PC-3 (cell line): ENCODE measurements around the gene FARS2. TPM values are rescaled to one million over a fixed set of nuclear protein-coding genes. Genes with fewer than 3 reads are reported as not detected.
"Not testable (repeated sequence)": the region's sequence is repeated elsewhere in the genome, so short reads cannot be mapped to it uniquely, and the experiment has no call there.

Experiments used
- ATAC-seq: fragments of 200-7000 bp; cut with Tn5 transposase; 2 replicates; pipeline ENCODE4 v1.9.1; 2020; ENCODE audit warnings: mild to moderate bottlenecking, moderate library complexity
- BruUV-seq: library from RNA; stranded (reverse); fragments of 400-500 nt; replicated peaks from 2 replicates; lab custom pipeline; 2021; lab: Mats Ljungman, UMichigan
- CTCF ChIA-PET: fragments of 300-600 bp; sonication (Branson Sonifier 250); formaldehyde crosslinking; loops from one replicate; lab custom pipeline; 2022; ENCODE audit warnings: antibody characterized with exemption; lab: Charles Lee
- POLR2A ChIA-PET: fragments of 300-600 bp; sonication (Branson Sonifier 250); formaldehyde crosslinking; loops from one replicate; lab custom pipeline; 2022; ENCODE audit warnings: antibody characterized with exemption; ENCODE audit not compliant: unreplicated experiment; lab: Charles Lee
- DNase-seq: peaks from one replicate; pipeline ENCODE4 v3.0.0-alpha.2; 2015
- H2AFZ ChIP-seq: fragments of 300-600 bp; sonication (generic); 2 replicates; pipeline ENCODE4 v1.6.0; 2016; ENCODE audit warnings: antibody characterized with exemption, low read length
- H3F3A ChIP-seq: fragments of 300-600 bp; sonication (generic); one replicate; pipeline ENCODE4 v1.6.0; 2017; ENCODE audit warnings: antibody characterized with exemption, low read length, control low read depth, mild to moderate bottlenecking; ENCODE audit not compliant: unreplicated experiment
- H3K27ac ChIP-seq: fragments of 300-600 bp; sonication (generic); 2 replicates; pipeline ENCODE4 v1.5.1; 2016; ENCODE audit warnings: mild to moderate bottlenecking, low read length
- H3K27me3 ChIP-seq: fragments of 300-600 bp; sonication (generic); 2 replicates; pipeline ENCODE4 v1.6.1; 2016; ENCODE audit warnings: low read length, mixed read lengths
- H3K36me3 ChIP-seq: fragments of 300-600 bp; sonication (generic); 2 replicates; pipeline ENCODE4 v1.6.1; 2016; ENCODE audit warnings: low read depth, mixed run types, low read length, mixed read lengths
- H3K4me1 ChIP-seq: fragments of 300-600 bp; sonication (generic); 2 replicates; pipeline ENCODE4 v1.5.1; 2016; ENCODE audit warnings: low read length; ENCODE audit not compliant: insufficient read depth
- H3K4me2 ChIP-seq: fragments of 300-600 bp; sonication (generic); 2 replicates; pipeline ENCODE4 v1.6.0; 2016; ENCODE audit warnings: low read length
- H3K4me3 ChIP-seq: fragments of 300-600 bp; sonication (generic); 2 replicates; pipeline ENCODE4 v1.5.1; 2016; ENCODE audit warnings: mild to moderate bottlenecking, low read length, mixed read lengths
- H3K79me2 ChIP-seq: fragments of 300-600 bp; sonication (generic); 2 replicates; pipeline ENCODE4 v1.6.1; 2017; ENCODE audit warnings: low read length, mixed read lengths
- H3K9ac ChIP-seq: fragments of 300-600 bp; sonication (generic); 2 replicates; pipeline ENCODE4 v1.6.0; 2016; ENCODE audit warnings: mild to moderate bottlenecking, low read length
- H3K9me2 ChIP-seq: fragments of 300-600 bp; sonication (generic); replicated peaks from 2 replicates; pipeline ENCODE4 v1.6.1; 2016; ENCODE audit warnings: mixed run types, low read length, mixed read lengths
- H3K9me3 ChIP-seq: fragments of 300-600 bp; sonication (generic); 2 replicates; pipeline ENCODE4 v1.6.1; 2016; ENCODE audit warnings: low read length, mixed read lengths
- H4K20me1 ChIP-seq: fragments of 300-600 bp; sonication (generic); 2 replicates; pipeline ENCODE4 v1.6.1; 2016; ENCODE audit warnings: low read length, mixed read lengths
- EZH2 ChIP-seq: fragments of 300-600 bp; sonication (generic); IDR thresholded peaks from one replicate; pipeline ENCODE4 v1.6.1; 2017; ENCODE audit warnings: antibody characterized with exemption, mild to moderate bottlenecking, low read length; ENCODE audit not compliant: unreplicated experiment
- EZH2phosphoT487 ChIP-seq: fragments of 300-600 bp; sonication (generic); IDR thresholded peaks from 2 replicates; pipeline ENCODE4 v1.6.1; 2018; ENCODE audit warnings: mild to moderate bottlenecking, antibody characterized with exemption, low read length, borderline replicate concordance
- intact Hi-C: fragments of 100-400 bp; cut with micrococcal nuclease; formaldehyde crosslinking; loops from 2 replicates; pipeline ENCODE4 v1.9.0; 2023
- total RNA-seq: library from RNA; depleted of rRNA; stranded (reverse); fragments of >200 nt; gene quantifications from 2 replicates; pipeline ENCODE4 v1.2.3, GENCODE V29; 2014
- TF ChIP-seq, protein P1 (sequence below): fragments of 300-600 bp; sonication (generic); conservative IDR thresholded peaks from 2 replicates; pipeline ENCODE4 v1.5.1; 2017; ENCODE audit warnings: antibody characterized with exemption, low read depth, mild to moderate bottlenecking, low read length

The FARS2 gene
- total RNA-seq, 1 experiment from 2014 or later, result 23.0 TPM

DNA sequence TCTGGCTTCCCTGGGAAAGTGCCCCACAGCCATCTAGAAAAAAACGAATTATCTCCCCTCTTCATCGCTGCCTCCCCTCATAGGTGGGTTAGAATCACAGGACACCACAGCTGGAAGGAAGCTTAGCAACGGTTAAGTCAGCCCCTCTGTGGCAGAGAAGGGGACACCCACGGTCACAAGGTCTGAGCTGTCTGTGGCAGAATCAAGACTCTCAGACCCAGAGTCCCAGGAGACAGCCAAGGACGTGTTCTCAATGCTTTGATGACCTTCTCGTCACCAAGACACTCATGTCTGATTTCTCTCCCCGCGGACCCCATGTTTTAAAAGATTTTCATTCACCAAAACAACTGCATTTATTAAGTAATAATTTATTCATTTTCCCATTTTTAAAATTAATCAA is 523.9 kb downstream of the FARS2 start:
- Histone ChIP-seq H3F3A (no peaks in the 10 kb centered on the region), H3K27me3 (no peaks in the 10 kb centered on the region), H3K9me3 (no peaks in the 10 kb centered on the region), H3K36me3 (no peaks in the 10 kb centered on the region), H3K9ac (no peak overlapping the region), H2AFZ (no peak overlapping the region), H3K79me2 (no peaks in the 10 kb centered on the region), H4K20me1 (no peaks in the 10 kb centered on the region), H3K9me2 (no peaks in the 10 kb centered on the region), H3K4me3 (no peak overlapping the region), H3K4me2 (no peak overlapping the region), H3K4me1 (no peaks in the 10 kb centered on the region), H3K27ac (no peak overlapping the region)
- ChIA-PET CTCF (no interaction called here), POLR2A (no interaction called here)
- intact Hi-C loops, result no loop called here
- TF ChIP-seq EZH2 (no peak), EZH2phosphoT487 (no peak)
- TF ChIP-seq, protein P1, sequence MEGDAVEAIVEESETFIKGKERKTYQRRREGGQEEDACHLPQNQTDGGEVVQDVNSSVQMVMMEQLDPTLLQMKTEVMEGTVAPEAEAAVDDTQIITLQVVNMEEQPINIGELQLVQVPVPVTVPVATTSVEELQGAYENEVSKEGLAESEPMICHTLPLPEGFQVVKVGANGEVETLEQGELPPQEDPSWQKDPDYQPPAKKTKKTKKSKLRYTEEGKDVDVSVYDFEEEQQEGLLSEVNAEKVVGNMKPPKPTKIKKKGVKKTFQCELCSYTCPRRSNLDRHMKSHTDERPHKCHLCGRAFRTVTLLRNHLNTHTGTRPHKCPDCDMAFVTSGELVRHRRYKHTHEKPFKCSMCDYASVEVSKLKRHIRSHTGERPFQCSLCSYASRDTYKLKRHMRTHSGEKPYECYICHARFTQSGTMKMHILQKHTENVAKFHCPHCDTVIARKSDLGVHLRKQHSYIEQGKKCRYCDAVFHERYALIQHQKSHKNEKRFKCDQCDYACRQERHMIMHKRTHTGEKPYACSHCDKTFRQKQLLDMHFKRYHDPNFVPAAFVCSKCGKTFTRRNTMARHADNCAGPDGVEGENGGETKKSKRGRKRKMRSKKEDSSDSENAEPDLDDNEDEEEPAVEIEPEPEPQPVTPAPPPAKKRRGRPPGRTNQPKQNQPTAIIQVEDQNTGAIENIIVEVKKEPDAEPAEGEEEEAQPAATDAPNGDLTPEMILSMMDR, result no peak
- ATAC-seq (no peak), DNase-seq (no peak)
- no TSS peak for BruUV-seq

DNA sequence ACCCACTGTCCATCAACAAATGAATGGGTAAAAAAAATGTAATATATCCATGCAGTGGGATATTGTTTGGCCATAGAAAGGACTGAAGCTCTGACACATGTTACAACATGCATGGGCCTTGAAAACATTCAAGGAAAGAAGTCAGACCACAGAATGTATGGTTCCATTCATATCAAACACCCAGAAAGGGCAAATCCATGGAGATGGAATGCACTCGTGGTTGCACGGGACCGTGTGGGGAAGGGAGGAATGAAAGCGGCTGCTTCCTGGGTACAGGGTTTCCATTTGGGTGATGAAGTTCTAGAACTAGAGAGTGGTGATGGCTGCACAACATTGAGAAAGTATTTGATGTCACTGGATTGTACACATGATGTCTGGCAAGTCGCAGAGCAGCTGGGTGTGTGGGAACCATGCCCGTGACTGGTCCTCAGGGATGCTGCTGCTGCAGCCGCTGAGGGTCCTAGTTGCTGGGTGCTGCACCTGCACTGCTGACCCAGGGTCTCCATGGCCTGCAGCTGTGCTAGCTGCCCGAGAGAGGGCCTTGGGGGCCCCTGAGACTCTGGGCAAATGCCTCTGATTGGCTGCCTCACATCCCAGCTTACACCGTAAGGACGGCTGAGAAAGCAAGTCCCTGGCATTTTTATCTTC is 525.1 kb downstream of the FARS2 start:
- H3K4me1 ChIP-seq, result no peaks in the 10 kb centered on the region
- no peaks in the 10 kb centered on the region for H3K27me3 ChIP-seq
- H3K9ac ChIP-seq, result no peak overlapping the region
- CTCF ChIA-PET, result no interaction called here
- H3K4me3 ChIP-seq, result no peak overlapping the region
- ATAC-seq, result no peak
- no peak overlapping the region for H3K27ac ChIP-seq
- TF ChIP-seq EZH2phosphoT487, result no peak
- no peak for TF ChIP-seq EZH2
- TF ChIP-seq, protein P1, result no peak
- H3K79me2 ChIP-seq, result no peaks in the 10 kb centered on the region
- BruUV-seq, result no TSS peak
- no peaks in the 10 kb centered on the region for H3K36me3 ChIP-seq
- no peaks in the 10 kb centered on the region for H3K9me2 ChIP-seq
- no peaks in the 10 kb centered on the region for H3F3A ChIP-seq
- intact Hi-C loops, result no loop called here
- H2AFZ ChIP-seq, result no peak overlapping the region
- DNase-seq, result no peak
- H3K4me2 ChIP-seq, result no peak overlapping the region
- H4K20me1 ChIP-seq, result no peaks in the 10 kb centered on the region
- POLR2A ChIA-PET, result no interaction called here
- no peaks in the 10 kb centered on the region for H3K9me3 ChIP-seq

- no peak overlapping the region for H3K9ac ChIP-seq
- H3K9me2 ChIP-seq, result no peaks in the 10 kb centered on the region
- H3K36me3 ChIP-seq, result no peaks in the 10 kb centered on the region
- H3K27ac ChIP-seq, result no peak overlapping the region
- no peaks in the 10 kb centered on the region for H3K79me2 ChIP-seq
- no peaks in the 10 kb centered on the region for H4K20me1 ChIP-seq
- no peak overlapping the region for H2AFZ ChIP-seq
- no peak for TF ChIP-seq EZH2
- no peak for TF ChIP-seq EZH2phosphoT487
- TF ChIP-seq, protein P1, result no peak
- no peaks in the 10 kb centered on the region for H3F3A ChIP-seq
- no TSS peak for BruUV-seq
- no peak for DNase-seq
- H3K4me3 ChIP-seq, result no peak overlapping the region
- CTCF ChIA-PET, result no interaction called here
- no peak overlapping the region for H3K4me2 ChIP-seq
- H3K4me1 ChIP-seq, result no peaks in the 10 kb centered on the region
- intact Hi-C loops, result no loop called here
- POLR2A ChIA-PET, result no interaction called here
- H3K9me3 ChIP-seq, result no peaks in the 10 kb centered on the region
- ATAC-seq, result no peak
- H3K27me3 ChIP-seq, result no peaks in the 10 kb centered on the region
These were observed 525.8 kb downstream of the FARS2 start for GRCh38 chr6:5786969-5787720.

- BruUV-seq, H3K36me3 ChIP-seq, H3K4me2 ChIP-seq, H3F3A ChIP-seq, CTCF ChIA-PET, H3K9ac ChIP-seq, H3K4me1 ChIP-seq, ATAC-seq, H3K79me2 ChIP-seq, POLR2A ChIA-PET, intact Hi-C loops, H4K20me1 ChIP-seq, H3K27ac ChIP-seq, H3K27me3 ChIP-seq, H3K4me3 ChIP-seq, H3K9me2 ChIP-seq, DNase-seq, H3K9me3 ChIP-seq, H2AFZ ChIP-seq: not testable (repeated sequence)
These were observed 528.1 kb downstream of the FARS2 start for GRCh38 chr6:5789426-5789825.
